Chondrocyte (in vitro differentiated cells): ENCODE results near the gene PAQR5. TPM values are rescaled to one million over a fixed set of nuclear protein-coding genes. Genes with fewer than 3 reads are reported as not detected.
"Not testable (repeated sequence)": the region's sequence is repeated elsewhere in the genome, so short reads cannot be mapped to it uniquely, and the experiment has no call there.

ENCODE experiments used
- DNase-seq: peaks from one replicate; pipeline ENCODE4 v3.0.0; 2021; ENCODE audit warnings: mixed read lengths, low spot score
- H3K27ac Mint-ChIP-seq: one replicate; pipeline ENCODE4 v1.8.0; 2021; ENCODE audit warnings: mild to moderate bottlenecking, moderate library complexity, mixed read lengths; ENCODE audit not compliant: unreplicated experiment
- H3K27me3 Mint-ChIP-seq: 2 replicates; pipeline ENCODE4 v1.8.0; 2021; ENCODE audit warnings: low read depth, mixed read lengths
- H3K36me3 Mint-ChIP-seq: 2 replicates; pipeline ENCODE4 v1.8.0; 2021; ENCODE audit warnings: low read depth, mixed read lengths
- H3K4me1 Mint-ChIP-seq: 2 replicates; pipeline ENCODE4 v1.8.0; 2021; ENCODE audit warnings: low read depth, mild to moderate bottlenecking, mixed read lengths
- H3K4me3 Mint-ChIP-seq: one replicate; pipeline ENCODE4 v1.8.0; 2021; ENCODE audit warnings: mild to moderate bottlenecking, moderate library complexity, mixed read lengths; ENCODE audit not compliant: unreplicated experiment
- H3K9me3 Mint-ChIP-seq: 2 replicates; pipeline ENCODE4 v1.8.0; 2021; ENCODE audit warnings: low read depth, mixed read lengths
- CTCF ChIP-seq: fragments of 200-600 bp; sonication (generic); IDR thresholded peaks from 2 replicates; pipeline ENCODE4 v1.5.0; 2021; ENCODE audit warnings: antibody characterized with exemption, mild to moderate bottlenecking, moderate library complexity
- total RNA-seq: library from RNA; stranded (reverse); gene quantifications from 3 replicates; pipeline ENCODE4 v1.2.1, GENCODE V29; 2021

PAQR5 gene
- total RNA-seq, 1 donor from 2014 or later, result 0.20 TPM

- H3K27me3 Mint-ChIP-seq, result no peaks in the 10 kb centered on the region
- H3K4me3 Mint-ChIP-seq, result no peak overlapping the region
- H3K9me3 Mint-ChIP-seq, result peaks cover 7% of the 10 kb centered on the region
- H3K27ac Mint-ChIP-seq, result no peak overlapping the region
- DNase-seq, result no peak
- peaks cover 3% of the 10 kb centered on the region for H3K36me3 Mint-ChIP-seq
- H3K4me1 Mint-ChIP-seq, result no peaks in the 10 kb centered on the region
- TF ChIP-seq CTCF, result no peak
These were observed 78.7 kb downstream of the PAQR5 start for GRCh38 chr15:69377216-69377970.

GRCh38 chr15:69380100-69380725, 81.5 kb downstream of the PAQR5 start:
- no peak for DNase-seq
- peaks cover 3% of the 10 kb centered on the region for H3K36me3 Mint-ChIP-seq
- H3K27ac Mint-ChIP-seq, result no peak overlapping the region
- H3K27me3 Mint-ChIP-seq, result no peaks in the 10 kb centered on the region
- peak; percentile 33 for TF ChIP-seq CTCF
- H3K4me3 Mint-ChIP-seq, result no peak overlapping the region
- no peaks in the 10 kb centered on the region for H3K9me3 Mint-ChIP-seq
- no peaks in the 10 kb centered on the region for H3K4me1 Mint-ChIP-seq

GRCh38 chr15:69380726-69381105, 82.0 kb downstream of the PAQR5 start:
- no peaks in the 10 kb centered on the region for H3K4me1 Mint-ChIP-seq
- H3K4me3 Mint-ChIP-seq, result no peak overlapping the region
- no peaks in the 10 kb centered on the region for H3K27me3 Mint-ChIP-seq
- TF ChIP-seq CTCF, result no peak
- no peaks in the 10 kb centered on the region for H3K9me3 Mint-ChIP-seq
- peaks cover 3% of the 10 kb centered on the region for H3K36me3 Mint-ChIP-seq
- DNase-seq, result no peak
- H3K27ac Mint-ChIP-seq, result no peak overlapping the region

GRCh38 chr15:69382176-69382575, 83.5 kb downstream of the PAQR5 start:
- not testable (repeated sequence) for H3K9me3 Mint-ChIP-seq, H3K4me3 Mint-ChIP-seq, DNase-seq, H3K4me1 Mint-ChIP-seq, H3K27me3 Mint-ChIP-seq, H3K36me3 Mint-ChIP-seq, H3K27ac Mint-ChIP-seq

GRCh38 chr15:69384066-69384465, 85.4 kb downstream of the PAQR5 start:
- H3K27me3 Mint-ChIP-seq, result not testable (repeated sequence)

GRCh38 chr15:69384626-69385598, 86.2 kb downstream of the PAQR5 start:
- no peaks in the 10 kb centered on the region for H3K9me3 Mint-ChIP-seq
- no peak for DNase-seq
- no peak overlapping the region for H3K27ac Mint-ChIP-seq
- H3K27me3 Mint-ChIP-seq, result no peaks in the 10 kb centered on the region
- H3K4me1 Mint-ChIP-seq, result peaks cover 12% of the 10 kb centered on the region
- H3K36me3 Mint-ChIP-seq, result no peaks in the 10 kb centered on the region
- TF ChIP-seq CTCF, result no peak
- no peak overlapping the region for H3K4me3 Mint-ChIP-seq

More at GRCh38 chr15:69384066-69384465, 85.4 kb downstream of the PAQR5 start:
- H3K9me3 Mint-ChIP-seq, DNase-seq, H3K36me3 Mint-ChIP-seq, H3K4me3 Mint-ChIP-seq, H3K27ac Mint-ChIP-seq: not testable (repeated sequence)
- H3K4me1 Mint-ChIP-seq, result peaks cover 12% of the 10 kb centered on the region
